SW480 (cell line): ENCODE data around the gene WDR64.

Experiments used
- DNase-seq: peaks from one replicate; pipeline ENCODE4 v3.0.0-alpha.2; 2016; ENCODE audit warnings: low spot score

The WDR64 gene

GRCh38 chr1:241839369-241839979, 187.4 kb downstream of the WDR64 start:
- no peak for DNase-seq

- no peak for DNase-seq
Measured at GRCh38 chr1:241840164-241840563, 188.1 kb downstream of the WDR64 start.

GRCh38 chr1:241841691-241842090, 189.6 kb downstream of the WDR64 start:
- no peak for DNase-seq

DNA sequence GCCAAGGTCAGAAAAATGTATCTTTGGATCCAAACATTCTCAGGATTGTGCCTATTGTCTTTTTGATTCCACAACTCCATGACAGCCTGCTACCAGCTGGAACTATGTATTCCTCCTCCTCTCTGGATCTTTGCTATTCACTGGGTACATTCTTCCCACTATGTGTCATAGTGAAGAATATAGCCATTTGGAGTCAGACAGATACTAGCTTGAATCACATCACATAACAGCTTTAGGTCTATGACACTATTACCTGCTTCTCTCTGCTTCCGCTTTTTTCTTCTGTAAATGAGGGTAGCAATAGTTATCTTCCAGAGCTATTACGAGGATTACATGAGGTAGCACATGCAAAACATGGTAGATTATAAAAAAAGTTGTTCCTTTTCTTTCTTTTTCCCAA, 190.5 kb downstream of the WDR64 start:
- no peak for DNase-seq

GRCh38 chr1:241844593-241844992, 192.5 kb downstream of the WDR64 start:
- DNase-seq = no peak

DNA sequence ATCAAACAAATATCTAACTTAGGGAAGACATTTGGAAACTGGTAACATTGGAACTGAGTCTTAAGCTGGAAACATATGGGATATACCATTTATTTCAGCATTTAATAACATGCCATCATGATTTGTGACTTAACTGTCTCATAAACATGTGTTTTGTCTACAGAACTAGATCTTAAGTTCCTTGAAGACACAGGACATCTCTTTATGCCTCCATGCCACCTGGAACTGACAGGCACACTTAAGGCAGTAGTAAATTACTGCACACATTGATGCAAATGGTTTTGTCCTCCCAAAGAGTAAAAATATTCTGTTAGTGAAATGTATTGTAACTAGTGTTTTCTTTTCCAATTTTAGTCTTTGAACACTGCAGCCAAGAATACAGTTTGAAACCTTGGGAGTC, 194.3 kb downstream of the WDR64 start:
- DNase-seq = no peak

DNA sequence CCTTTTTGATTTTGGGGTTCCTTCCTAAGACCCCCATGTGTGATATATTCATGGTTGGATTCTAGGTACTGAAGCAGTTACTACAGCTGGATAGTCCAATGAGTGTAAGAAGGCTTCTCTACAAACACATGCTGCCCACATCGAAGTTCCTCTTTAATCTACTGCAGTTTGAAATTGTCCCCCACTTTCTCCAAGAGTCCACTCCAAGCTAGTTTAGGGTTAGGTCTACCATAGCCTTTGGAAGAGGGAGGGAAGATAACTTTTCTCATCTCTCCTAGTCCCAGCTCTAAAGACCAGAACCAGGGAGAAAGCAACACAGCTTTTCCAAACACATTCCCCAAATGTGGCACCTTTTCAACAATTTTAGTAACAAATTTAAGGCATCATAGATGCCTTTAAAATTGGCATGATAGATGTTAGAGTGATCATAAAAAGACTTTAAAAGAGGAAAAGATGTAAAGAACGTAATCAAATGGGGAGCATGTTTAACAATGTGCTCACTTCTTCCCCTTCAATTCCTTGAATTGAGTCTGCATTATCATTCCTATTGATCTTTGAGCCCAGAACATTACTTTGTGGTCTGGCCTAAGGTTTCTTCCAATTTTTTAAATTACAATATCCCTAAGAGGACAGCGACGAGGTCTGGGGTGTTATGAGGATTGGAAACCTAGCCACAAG, 194.9 kb downstream of the WDR64 start:
- DNase-seq = no peak

DNA sequence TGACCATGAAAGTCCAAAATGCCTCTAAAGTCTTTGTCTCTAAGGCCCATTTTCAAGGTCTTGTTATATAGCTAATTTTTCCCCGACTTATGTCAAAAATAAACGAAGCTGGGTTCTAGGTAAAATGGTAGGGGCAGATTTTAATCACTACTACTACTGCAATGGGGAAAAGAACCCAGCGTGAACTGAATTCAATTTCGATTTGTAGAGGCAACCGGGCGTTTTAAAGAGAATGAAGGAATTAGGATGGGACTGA, 195.4 kb downstream of the WDR64 start:
- no peak for DNase-seq

- DNase-seq = peak; percentile 89
Measured at GRCh38 chr1:241847796-241848685, 196.0 kb downstream of the WDR64 start, which contains the start of gene EXO1. Gene EXO1 (plus strand): TSS chr1:241848204. CDS start chr1:241850426, 2,222 bp downstream.

GRCh38 chr1:241848686-241849344, 196.7 kb downstream of the WDR64 start:
- DNase-seq = peak; percentile 4

GRCh38 chr1:241849345-241849695, 197.2 kb downstream of the WDR64 start:
- DNase-seq = no peak
